ENCODE results near the gene NKX2-4.

The NKX2-4 gene

GRCh38 chr20:21360705-21361104 lies 36.6 kb downstream of the NKX2-4 start:
- no peak for DNase-seq (ENCODE audit: low read depth)

GRCh38 chr20:21358737-21359136 lies 38.6 kb downstream of the NKX2-4 start:
- DNase-seq (ENCODE audit: low read depth): no peak

GRCh38 chr20:21357844-21358243 lies 39.5 kb downstream of the NKX2-4 start:
- DNase-seq (ENCODE audit: low read depth): no peak

DNA sequence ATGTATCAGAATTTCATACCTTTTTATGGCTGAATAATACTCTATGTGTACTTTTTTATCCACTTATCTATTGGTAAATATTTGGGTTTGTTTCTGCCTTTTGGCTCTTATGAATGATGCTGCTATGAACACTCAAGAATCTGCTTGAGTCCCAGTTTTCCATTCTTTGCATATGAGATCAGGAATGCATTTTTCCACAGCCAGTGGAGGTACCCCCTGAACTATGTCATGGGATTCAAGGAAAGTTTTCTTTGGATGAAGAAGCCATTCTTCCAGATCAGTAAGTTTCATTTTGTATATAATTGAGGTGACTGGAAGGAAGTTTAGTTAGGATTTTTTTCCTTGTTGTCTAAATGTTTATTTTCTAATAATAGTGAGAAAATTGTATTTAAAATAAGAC lies 40.9 kb downstream of the NKX2-4 start:
- no peak for DNase-seq (ENCODE audit: low read depth)

DNA sequence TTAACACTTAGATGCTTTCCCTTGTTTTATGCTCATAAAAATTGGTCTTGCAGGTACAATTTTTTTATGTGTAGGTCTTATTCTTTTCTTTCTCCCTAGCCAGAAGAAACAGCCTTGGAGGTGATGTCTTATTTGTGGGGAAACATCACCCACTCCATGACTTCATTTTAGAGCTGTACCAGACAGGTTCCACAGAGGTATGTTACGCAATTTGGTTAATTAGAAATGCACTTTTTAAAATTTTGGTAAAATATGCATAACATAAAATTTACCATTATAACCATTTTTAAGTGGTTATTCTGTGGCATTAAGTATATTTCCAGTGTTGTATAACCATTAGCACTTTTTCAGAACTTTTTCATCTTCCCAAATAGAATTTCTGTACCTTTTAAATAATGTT lies 41.3 kb downstream of the NKX2-4 start:
- no peak for DNase-seq (ENCODE audit: low read depth)

- no peak for DNase-seq (ENCODE audit: low read depth)
Observed at GRCh38 chr20:21353236-21353635, 44.1 kb downstream of the NKX2-4 start.

DNA sequence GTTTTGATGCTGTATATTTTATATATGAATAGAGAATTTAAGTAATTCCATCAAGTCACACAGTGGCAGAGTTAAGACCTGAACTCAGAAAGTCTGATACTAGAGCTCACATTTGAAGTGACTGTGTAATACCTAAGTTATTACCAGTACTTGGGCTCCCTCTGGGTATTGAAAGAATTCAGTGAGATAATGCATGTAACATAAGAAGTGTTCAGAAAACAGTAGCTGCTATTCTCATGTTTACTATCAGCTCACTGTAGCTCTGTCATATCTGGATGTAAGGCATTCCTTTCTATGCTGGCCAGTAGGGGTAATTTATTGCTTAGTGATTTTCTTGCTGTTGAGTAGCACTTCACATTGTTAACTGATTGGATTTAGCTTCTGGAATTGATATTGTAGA lies 44.6 kb downstream of the NKX2-4 start:
- no peak for DNase-seq (ENCODE audit: low read depth)
